GM18868 (cell line): Measurements from ENCODE around the gene VASP.

Experiments
- ATAC-seq: cut with Tn5 transposase; IDR thresholded peaks from one replicate; pipeline ENCODE4 v1.9.1; 2021; ENCODE audit warnings: mild to moderate bottlenecking, moderate library complexity; ENCODE audit not compliant: unreplicated experiment

Gene VASP

DNA sequence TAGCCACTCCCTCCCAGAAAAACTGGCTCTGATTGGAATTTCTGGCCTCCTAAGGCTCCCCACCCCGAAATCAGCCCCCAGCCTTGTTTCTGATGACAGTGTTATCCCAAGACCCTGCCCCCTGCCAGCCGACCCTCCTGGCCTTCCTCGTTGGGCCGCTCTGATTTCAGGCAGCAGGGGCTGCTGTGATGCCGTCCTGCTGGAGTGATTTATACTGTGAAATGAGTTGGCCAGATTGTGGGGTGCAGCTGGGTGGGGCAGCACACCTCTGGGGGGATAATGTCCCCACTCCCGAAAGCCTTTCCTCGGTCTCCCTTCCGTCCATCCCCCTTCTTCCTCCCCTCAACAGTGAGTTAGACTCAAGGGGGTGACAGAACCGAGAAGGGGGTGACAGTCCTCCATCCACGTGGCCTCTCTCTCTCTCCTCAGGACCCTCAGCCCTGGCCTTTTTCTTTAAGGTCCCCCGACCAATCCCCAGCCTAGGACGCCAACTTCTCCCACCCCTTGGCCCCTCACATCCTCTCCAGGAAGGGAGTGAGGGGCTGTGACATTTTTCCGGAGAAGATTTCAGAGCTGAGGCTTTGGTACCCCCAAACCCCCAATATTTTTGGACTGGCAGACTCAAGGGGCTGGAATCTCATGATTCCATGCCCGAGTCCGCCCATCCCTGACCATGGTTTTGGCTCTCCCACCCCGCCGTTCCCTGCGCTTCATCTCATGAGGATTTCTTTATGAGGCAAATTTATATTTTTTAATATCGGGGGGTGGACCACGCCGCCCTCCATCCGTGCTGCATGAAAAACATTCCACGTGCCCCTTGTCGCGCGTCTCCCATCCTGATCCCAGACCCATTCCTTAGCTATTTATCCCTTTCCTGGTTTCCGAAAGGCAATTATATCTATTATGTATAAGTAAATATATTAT lies 33.3 kb upstream of the VASP start:
- ATAC-seq, result no peak

DNA sequence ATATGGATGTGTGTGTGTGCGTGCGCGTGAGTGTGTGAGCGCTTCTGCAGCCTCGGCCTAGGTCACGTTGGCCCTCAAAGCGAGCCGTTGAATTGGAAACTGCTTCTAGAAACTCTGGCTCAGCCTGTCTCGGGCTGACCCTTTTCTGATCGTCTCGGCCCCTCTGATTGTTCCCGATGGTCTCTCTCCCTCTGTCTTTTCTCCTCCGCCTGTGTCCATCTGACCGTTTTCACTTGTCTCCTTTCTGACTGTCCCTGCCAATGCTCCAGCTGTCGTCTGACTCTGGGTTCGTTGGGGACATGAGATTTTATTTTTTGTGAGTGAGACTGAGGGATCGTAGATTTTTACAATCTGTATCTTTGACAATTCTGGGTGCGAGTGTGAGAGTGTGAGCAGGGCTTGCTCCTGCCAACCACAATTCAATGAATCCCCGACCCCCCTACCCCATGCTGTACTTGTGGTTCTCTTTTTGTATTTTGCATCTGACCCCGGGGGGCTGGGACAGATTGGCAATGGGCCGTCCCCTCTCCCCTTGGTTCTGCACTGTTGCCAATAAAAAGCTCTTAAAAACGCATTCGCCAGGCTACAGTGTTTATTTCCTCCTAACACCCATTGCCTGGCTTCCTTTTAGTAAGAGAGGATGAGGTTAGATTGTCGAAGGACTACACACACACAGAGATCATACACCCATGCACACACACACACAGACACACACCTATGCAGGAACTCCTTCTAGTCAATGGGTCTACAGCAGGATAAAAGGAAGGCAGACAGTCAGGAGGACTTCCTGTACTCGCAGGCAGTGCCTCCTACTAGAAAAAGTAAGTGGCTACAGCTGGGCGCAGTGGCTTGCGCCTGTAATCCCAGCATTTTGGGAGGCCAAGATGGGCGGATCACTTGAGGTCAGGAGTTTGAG lies 32.4 kb upstream of the VASP start:
- ATAC-seq, result no peak

DNA sequence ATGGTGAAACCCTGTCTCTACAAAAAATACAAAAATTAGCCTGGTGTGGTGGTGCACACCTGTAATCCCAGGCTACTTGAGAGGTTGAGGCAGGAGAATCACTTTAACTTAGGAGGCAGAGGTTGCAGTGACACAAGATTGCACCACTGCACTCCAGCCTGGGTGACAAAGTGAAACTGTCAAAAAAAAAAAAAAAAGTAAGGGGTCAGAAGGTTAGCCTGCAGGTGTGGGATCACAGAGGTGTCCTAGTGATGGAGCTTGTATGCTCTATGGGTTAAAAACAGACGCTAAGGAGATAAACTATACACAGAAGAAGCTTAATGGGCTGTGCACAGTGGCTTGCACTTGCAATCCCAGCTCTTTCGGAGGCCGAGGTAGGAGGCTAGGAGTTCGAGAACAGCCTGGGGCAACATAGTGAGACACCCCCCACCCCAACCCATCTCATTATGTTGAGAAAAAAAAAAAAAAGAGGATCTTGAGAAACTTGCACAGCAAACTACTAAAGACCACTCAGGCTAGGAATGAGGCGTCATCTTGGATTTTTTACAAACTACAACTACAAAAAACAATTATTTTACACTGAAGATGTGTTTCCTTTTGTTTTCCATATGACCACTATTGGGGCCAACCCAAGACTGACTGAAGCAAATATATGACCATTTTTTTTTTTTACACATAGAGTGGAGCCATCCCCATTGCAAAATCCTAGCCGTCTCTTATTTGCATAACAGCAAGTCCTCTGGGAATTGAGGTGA lies 31.6 kb upstream of the VASP start:
- no peak for ATAC-seq

DNA sequence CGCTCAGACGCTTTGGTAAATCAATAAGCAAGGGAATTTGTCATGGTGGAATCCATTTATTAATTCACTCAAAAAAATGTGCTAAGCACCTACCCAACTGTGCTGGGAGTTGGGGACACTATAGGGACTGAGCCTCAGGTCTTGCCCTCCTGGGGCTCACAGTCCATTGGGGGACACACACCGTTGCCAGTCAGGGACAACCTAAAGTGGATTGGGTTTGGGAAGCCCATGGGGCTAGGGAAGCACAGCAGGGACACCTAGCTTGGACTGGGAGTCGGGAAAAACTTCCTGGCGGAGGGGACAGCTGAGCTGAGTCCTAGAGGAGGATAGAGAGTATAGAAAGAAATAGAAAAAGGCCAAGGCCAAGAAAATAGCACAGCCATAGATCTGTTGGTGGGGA lies 31.0 kb upstream of the VASP start:
- no peak for ATAC-seq

DNA sequence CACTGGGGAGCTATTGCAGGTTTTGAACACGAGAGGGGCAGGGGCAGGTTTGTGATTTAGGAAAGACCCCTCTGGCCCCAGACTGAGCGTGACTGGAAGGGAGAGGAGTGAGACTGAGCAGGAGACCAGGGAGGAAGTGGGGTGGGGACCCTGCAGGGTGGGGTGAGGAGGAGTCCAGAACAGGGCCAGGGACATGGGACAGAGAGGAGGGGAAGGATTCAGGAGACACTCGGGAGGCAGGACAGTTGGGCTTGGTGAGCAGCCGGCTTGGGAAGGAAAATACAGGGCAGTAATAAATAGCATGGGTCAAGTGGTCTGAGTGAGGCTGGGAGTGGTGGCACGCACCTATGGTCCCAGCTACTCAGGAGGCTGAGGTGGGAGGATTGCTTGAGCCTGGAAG lies 30.1 kb upstream of the VASP start:
- ATAC-seq, result no peak

DNA sequence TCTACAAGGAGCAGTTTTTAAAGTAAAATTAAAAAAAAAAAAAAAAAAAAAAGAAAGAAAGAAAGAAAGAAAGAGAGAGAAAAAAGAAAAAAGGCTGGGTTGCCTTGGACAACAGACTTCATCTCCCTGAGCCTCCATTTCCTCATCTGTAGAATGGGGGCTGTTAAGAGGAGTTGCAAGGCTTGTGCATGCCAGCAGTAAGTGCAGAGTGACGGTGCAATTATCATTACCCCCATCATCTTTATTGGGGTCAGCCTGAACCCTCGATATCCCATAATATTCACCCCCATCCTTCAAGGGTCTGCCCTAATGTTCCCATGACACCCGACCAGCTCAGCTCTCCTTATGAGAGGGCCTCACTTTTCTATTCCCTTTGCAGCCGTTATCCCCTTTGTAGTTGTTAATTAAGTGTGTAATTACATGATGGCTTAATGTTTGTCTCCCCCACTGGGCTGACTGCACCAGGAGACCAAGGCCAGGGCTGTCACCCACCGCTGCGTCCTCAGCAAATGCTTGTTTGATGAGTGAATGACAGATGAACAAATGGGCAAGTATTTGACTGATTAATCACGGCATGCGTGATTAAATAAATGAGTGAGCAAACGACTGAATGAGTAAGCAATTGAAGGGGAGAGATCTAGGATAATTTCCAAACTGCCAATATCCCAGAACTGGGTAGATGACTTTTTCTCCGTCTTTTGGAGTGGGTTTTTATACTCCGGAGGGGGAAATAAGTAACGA lies 29.4 kb upstream of the VASP start:
- ATAC-seq, result peak; percentile 10

DNA sequence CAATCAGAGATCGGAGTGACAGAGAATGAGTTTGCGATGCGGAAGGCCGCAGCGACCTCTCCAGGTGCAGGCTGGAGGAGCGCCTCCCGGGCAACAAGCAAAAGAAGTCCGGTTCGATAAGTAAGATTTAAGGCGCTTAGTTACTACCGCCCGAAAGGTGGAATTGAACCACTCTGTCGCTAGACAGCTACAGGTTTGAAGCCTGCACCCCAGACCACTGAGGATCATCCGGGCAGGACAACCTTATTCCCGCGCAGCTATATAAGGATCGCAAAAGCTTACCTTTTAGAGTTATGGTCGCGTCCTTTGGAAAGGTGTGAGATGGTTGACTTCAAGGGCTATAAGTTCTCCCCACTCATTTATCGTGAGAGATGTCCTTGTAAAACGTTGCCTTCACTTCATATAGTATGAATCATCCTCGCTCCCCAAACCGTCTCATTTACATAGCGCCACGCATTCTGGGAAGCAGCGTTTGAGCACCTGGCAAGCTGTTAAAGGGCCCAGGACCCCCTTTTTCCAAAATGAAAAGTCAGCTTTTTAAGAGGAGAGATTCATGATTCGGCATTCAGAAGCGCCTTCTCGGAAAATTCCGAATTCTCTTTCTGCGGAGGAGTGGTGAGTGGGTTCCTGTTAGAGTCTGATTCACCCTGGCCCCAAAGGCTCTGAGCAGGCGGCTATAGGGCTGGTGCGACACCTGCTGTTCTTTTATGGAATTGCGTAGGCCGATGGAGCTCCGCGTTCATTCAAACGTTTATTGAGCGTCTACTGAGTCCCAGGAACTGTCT lies 28.6 kb upstream of the VASP start:
- peak; percentile 74 for ATAC-seq

DNA sequence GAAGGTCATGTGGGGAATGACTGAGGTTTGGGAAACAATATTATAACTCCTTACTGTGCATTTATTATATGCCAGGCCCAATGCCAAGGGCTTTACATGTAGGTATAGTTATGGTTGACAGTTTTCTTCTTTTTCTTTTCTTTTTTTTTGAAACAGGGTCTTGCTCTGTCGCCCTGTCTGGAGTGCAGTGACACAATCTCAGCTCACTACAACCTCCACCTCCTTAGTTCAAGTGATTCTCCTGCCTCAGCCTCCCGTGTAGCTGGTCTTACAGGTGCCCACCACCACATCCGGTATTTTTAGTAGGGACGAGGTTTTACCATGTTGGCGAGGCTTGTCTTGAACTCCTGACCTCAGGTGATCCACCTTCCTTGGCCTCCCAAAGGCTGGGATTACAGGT lies 24.2 kb upstream of the VASP start:
- ATAC-seq, result no peak

DNA sequence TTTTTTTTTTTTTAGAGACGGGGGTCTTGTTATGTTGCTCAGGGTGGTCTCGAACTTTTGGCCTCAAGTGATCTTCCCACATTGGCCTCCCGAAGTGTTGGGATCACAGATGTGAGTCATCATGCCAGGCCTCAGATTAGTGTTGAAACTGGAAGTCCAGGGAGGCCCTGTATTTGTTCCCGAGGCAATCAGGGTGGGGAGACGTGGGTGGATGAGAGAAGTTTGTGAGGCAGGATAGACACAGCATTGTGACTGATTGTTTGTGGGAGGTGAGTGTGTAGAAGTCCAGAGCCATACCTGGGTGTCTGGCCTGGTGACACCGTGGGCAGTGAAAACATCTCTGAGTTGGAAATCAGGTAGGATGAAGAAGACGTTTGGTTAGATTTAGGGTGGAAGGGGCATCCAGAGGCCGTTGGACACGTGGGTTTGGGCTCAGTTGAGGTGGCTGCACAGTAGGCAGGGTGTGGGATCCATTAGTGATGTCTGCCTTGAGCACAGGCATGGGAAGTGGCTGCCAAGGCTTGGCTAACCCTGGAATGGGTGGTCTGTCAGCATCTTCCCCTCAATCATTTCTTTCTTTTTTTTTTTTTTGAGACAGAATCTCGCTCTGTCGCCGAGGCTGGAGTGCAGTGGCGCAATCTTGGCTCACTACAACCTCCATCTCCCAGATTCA lies 22.9 kb upstream of the VASP start:
- no peak for ATAC-seq

DNA sequence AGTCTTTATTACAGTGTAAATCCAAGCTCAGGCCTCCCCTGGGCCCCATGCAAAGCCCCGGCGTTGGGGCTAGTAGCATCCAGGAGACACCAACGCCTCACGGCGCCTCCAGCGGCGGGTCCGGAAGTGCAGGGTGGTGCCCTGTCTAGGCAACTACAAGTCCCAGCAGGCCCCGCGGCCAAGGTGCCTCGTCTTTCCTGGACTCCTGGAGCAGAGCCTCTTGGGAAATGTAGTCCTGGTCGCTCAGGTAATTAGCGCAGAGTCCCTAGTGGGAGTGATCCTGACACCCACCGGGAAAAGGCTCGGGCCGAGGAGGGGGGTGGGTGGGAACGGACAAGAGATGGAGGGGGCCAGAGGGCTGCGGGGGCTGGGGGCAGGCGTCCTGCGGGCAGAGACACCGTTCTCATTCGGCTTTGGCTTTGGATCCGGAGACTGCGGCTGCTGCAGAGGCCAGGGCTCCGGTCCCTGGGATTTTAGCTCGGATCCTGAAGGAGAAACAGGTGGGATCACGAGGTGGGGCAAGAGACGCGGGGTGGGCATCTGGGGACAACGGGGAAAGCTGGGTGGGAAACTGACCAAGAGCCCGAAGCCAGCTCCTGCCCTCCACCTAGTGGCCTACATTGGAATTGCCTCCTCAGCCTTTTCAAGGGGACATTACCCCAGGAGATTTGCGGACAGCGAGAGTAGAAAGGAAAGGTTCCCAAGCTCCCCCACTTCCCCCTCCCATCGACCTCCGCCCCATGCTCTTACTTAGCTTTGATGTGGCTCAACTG lies 21.8 kb upstream of the VASP start:
- peak; percentile 96 for ATAC-seq

DNA sequence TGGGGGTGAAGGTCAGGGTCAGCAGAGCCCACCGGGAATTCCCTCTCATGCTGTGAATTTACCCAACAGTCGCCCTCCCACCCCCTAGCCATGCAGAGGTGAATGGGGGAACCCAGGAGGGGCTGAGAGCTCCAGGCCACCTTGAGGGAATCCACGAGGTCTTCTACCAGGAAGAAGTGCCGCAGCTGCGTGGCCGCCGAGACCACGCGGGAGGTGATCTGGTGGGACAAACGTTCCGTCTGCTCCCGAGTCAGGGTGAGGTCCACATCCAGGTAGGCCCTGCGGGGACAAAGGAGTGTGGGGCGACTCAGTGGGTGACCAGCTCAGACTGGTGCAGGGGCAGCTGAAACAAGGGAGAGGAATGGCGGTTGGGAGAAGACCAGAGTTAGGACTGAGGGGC lies 18.6 kb upstream of the VASP start:
- ATAC-seq, result no peak

DNA sequence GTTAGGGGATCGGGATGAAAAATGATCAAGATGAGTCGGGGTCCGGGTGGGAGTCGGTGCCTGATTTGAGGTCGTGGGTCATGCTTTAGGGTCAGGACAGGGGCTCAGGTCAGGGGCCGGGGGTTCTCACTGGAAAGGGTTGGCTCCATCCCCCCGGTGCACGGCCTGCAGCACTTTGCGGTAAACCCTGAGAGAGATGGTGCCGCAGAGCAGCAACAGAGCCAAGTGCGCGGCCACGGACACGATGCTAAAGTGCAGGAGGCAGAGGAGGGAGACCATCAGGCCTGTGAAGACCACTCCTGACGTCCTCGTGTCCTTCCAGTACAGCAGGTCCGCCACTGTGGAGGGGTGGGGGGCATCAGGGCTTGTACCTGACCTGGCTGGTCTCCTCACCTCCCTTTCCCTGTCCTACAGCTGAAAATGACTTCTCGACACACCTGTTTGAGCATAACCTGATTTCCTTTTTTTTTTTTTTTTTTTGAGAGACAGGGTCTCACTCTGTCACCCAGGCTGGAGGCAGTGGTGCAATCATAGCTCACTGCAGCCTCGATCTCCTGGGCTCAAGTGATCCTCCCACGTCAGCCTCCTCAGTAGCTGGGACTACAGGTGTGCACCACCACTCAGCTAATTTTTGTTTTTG lies 17.9 kb upstream of the VASP start:
- no peak for ATAC-seq

DNA sequence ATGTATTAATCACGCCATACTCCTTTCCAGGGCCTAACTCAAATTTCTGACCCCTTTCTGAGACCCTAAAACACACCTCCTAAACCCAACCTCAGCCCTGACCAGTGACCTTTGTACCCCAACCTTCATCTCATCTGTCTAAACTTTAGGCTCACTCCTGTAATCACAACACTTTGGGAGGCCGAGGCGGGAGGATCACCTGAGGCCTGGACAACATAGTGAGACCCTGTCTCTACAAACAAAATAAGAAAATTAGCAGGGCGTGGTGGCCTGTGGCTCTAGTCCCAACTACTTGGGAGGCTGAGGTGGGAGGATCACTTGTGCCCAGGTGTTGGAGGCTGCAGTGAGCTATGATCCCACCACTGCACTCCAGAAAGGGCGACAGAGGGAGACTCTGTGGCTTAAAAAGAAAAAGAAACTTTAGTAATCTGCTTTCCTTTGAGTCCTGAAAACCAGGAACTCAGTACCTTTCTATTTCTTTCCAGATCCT lies 15.1 kb upstream of the VASP start:
- ATAC-seq, result no peak

DNA sequence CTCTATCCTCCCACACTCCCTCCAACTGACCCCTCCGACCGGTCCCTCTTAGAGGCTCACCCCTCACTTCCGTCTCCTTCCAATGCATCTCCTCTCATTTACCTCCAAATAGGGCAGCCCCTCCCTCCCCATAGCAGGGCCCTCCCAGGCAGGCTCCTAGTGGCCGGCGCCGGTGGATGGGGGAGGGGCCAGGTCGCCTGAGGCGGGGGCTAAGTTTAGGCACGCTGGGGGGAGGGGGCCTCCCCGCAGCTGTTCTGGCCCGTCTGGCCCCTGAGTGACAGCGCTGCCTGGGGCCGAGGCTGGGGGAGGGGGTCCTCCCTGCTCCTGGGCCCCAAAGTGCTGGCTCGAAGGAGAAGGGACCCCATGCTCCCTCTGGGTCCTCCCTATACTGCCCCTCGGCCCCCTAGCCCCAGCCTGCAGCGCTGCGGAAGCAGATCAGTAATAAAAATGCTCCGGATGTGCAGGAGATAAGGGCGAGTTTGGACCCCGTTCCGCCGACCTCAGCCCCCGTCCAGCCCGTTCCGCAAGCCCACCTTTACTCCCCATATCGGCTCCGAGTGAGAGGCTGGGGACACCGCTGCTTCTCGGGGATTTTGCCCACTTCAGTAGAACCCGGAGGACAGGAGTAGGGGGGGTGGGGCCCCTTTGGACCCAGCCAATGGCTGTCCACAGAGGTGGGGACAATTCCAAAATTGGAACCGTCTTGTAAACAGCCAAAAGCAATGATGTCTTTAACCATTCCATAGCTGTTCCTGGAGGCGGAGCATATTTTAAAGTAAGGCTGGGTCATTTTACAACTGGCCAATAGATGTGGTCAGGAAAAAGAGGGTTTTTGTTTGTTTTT lies 14.4 kb upstream of the VASP start:
- no peak for ATAC-seq

DNA sequence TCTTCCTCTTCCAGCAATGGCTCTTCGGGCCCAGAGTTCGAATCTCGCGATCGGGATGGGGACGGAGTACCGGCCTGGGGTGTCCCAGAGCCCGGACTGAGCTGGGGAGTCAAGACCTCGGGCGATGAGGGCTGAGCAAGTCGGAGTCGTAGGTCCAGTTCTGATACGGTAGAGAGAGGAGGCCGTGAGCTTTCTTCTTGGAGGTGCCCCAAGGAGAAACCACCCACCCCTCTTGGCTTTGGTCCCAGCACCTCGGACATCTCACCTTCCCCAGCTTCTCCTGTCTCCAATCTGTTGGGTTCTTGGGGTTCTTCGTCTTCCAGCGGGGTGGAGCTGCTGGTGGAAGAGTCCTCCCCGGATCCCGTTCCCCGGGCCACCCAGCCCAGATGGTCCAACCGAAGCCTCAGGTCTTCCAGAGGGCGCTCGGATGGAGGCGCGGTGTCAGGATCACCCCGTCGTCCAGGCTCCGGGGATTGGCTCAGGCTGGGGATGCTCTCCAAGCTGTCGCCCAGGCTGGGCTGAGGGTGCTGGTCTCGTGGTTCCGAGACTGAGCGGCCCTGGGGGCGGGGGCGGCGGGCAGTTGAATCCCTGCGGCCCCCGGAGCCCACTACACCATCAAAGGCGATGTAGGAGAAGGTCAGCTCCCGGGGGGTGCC lies 12.9 kb upstream of the VASP start:
- no peak for ATAC-seq

DNA sequence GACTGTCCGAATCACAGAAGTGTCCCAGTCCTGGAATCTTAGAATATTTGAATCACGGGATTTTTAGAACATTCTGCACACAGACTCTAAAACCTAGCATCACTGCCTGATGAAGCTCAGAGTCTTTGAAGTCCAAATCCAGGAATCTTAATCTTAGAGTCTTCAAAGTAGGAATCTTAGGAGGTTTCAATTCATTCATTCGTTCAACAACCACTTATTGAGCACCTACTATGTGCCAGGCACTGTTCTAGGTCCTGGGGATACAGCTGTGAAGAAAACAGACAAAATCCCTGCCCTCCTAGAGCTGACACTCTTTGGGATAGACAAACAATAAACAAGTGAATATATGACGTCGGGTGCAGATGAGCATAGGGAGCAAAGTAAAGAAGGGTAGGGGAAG lies 12.1 kb upstream of the VASP start:
- ATAC-seq, result no peak
